ENCODE data around the gene COL27A1.
A peak's percentile ranks its signal among the peaks of the same experiment; 100 is the strongest.

COL27A1 gene

DNA sequence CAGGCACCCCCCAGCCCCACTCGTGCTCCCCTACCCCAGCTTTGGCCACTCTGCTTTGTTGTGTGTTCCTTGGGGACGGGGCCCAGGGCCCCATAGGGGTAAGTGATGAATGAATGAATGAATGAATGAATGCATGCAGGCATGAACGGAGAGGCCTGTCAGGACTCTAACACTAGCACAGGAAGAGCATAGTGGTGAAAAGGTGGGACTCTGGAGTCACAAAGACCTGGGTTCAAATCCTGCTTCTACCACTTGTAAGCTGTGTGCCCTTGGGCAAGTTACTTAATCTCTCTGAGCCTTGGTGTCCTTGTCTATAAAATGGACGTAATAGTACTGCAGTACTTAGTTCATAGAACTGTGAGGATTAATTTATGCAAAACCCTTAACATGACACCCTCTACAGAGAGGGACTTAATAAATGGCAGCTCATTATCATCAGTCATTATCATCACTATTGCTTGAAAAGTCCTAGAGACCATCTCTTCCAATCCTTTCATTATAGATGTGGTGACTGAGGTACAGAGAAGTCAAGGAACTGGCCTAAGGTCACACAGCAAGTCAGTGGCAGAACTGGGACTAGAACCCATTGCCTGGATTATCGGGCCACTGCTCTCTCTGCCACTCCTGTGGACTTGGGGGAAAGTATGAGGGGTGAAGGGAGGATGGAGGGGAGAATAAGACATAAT is 187.6 kb downstream of the COL27A1 start:
- DNase-seq (ENCODE audit: low read depth): no peak

DNA sequence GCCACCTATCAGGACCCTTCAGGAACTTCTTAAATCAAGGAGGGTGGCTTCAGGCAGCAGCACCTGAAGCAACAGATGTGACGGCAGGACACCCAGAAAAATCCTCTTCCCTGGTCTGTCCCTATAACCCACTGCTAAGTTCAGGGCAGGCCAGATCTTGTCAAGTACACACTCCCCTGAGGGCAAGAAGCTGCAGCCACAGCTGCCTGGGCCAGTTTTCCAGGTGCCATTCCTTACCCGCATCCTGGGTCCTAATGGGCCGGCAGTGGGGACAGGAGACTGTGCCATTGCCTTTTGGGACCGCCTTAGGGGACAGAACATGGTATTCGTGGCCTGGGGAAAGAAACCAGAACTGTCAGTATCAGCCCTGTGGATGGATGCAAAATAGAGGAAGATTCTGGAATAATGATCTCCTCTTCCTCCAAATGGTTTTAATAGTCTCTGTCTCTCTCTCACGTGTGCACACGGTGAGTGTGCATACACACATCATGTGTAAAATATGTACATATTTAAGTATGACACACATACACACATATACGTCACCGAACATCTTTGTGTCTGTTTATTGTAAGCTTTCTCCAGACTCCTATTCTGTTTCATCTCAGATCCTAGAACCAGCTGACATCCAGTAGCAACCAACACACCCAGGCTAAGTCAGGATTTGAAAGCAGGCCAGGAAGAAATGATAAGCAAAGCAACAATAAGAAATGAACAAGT is 188.3 kb downstream of the COL27A1 start:
- DNase-seq (ENCODE audit: low read depth): no peak

DNA sequence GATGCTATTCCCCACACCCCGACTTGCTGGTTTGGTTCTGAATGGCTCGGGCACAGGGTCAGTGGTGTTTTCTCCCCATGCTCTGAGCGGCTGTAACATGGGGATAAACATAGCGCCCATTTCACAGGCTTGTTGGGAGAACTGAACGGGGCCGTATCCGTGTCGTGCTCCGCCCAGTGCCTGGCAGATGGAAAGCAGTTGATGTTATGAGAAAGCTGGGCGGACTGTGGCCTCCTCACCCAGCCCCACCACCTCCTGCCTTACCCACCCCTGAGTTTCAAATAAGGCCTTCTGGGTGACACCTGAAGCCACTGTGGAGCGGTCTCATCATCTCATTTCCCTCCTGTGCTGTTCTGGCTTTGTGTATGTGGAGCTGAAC is 188.8 kb downstream of the COL27A1 start:
- no peak for DNase-seq (ENCODE audit: low read depth)

DNA sequence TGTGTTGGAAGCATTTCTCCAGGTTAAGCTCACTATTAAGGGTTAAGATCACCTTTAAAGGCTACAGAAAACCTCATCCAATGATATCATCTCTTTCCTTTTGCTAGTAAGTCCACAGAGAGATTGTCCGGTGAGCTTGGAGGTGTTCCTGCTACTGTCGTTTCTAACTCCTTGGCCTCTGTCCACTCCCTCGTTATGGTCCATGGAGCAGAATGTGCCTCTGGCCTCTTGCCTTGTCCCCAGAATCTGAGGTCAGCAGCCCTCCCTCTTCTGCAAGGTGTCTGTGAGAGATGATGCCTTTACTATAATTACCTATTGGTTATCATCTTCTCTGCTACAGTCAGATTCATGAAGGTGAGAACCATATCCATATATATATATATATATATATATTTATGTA is 189.4 kb downstream of the COL27A1 start:
- DNase-seq (ENCODE audit: low read depth): no peak

DNA sequence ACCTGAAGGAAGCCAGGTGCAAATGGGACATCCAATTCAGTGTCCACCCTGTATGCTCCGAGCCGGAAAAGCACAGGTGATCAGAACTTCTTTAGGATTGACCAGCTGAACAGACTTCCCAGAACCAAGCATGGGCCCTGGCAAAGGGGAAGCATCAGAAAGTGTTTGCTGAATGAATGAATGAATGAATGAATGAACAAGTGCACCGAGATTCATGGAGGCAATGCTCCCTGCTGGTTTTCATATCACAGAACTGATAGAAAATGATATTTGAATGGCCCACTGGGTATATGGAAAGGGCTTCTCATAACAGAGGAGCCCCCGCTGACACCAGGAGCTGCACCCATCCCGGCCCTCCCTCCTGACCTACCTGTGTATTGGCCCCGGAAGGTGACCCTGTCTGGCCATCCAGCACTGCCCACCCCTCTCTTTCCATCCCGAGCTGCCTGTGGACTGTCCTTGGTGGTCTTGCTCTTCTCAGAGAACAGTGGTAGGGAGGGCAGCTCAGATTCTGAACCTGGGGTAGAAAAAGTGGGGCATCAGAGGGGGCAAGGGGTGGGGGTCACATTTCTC is 190.2 kb downstream of the COL27A1 start:
- DNase-seq (ENCODE audit: low read depth): no peak

DNA sequence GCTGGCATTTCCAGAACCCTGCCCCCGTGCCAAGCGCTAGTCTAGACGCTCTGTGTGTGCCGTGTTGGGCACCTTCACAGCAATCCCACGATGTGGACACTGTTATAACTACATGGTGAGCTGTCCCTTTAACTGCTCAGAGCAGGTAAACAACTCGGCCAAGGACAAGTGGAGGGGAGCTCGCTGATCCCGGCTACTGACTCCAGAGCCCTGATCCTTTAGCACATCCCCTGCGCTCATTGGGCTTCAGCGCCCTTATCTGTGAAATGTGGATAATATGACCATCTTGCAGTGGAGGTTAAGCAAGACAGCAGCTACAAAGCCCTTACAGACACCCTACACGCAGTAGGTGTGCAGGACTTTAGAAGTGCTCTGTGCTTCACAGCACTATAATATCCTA is 190.8 kb downstream of the COL27A1 start:
- no peak for DNase-seq (ENCODE audit: low read depth)

DNA sequence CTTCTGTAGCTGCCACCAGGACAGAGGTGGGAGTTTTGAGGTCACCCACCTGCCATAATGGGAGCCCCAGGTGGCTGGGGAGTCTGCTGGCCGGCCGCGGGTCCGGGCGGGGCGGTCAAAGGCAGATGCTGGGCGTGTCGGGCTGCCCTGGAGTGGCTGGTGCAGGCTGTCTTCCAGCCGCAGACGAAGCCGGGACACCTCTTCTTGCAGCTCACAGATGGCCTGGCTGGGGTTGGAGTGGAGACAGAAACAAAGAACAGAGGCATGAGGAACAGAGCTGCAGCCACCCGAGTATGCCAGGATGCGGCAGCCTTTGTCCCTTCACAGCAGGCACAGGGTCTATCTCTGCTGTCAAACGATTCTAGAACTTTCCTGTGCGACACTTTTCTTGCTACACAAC is 192.3 kb downstream of the COL27A1 start:
- DNase-seq (ENCODE audit: low read depth): no peak

DNA sequence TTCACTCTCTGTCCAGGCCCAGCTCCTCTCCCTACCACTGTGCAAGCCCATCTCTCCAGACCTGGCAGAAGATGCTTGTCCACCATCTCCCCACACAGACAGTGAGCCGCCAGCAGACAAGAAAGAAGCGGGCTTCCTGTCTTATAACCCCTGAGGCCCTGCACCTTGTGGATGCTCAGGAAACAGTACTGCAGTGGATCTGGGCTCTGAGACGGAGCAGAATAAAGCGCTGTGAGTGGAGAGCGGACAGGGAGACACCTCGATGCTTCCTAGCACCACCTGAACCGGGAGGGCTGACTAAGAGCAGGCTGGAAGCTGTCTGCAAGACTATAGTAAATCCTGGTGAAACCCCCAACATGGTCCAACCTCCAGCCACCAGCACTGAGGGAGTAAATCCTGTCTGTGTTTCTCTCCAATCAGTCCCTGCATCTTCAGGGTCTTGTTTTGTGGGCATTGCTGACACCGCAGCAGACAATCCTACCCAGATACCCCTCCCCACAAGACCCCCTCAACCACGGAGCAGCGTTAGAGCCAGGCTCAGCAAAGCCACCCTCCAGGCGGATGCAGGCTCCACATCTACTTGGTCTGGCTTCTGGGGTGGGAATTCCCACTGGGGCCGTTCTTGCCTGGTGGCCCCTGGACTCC is 193.0 kb downstream of the COL27A1 start:
- DNase-seq (ENCODE audit: low read depth): no peak

DNA sequence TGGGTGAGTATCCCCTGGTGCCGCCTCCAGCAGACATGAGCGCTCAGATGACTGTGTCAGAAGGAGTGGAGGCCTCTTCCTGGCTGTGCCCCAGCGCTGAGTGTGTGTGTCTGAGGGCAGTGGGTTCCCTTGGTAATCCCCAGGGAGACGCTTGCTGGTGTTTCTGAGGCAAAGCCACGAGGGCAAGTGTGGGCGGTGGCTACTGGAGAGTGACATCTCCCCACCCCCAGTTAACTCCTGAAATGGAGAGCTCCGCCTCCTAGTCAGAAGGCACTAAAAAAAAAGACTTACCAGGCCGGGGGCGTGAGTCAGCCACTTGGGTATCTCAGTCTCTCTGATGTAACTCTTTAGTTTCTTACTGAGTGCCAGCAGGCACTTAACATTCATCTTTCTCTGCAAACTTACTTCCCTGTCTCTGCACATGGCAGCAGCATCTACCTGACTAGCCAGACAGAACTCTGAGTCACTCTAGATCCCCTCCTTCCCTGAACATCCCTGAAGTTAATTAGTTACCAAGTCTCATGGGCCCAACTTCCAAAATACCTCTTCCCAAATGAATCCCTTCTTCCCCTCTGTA is 193.7 kb downstream of the COL27A1 start:
- DNase-seq (ENCODE audit: low read depth): peak; percentile 33

DNA sequence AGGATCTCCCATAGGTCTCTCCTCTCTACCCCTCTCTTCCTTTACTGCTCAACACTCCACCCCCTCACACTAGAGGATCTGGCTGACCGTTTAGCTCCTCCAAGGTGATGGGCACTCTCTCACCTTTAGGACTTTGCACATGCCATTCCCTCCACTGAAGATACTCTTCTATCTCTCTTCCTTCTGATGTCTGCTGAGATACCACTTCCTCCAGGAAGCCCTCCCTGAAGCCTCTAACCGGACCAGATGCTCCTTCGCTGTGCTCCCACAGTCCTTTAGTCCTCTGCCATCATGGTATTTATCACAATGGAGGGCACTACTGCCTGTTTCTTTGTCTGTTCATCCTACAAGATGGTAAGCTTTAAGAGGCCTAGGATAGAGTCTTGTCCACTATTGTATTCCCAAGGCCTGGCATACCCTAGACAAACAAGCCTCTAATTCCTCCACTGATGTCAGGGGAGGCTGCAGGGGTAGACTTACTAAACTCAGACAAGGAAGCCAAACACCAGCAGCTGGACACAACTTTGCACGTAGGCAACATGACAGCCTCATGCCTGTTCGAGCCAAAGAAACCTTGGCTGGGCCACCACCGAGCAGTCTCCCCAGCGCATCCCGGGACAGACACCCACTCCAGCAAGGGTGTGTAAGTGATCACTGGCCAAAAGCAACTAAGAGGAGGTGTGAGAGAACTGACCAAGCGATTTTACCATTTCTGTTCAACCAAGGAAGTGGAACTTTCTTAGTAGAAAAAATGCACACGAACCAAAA is 194.6 kb downstream of the COL27A1 start:
- no peak for DNase-seq (ENCODE audit: low read depth)

DNA sequence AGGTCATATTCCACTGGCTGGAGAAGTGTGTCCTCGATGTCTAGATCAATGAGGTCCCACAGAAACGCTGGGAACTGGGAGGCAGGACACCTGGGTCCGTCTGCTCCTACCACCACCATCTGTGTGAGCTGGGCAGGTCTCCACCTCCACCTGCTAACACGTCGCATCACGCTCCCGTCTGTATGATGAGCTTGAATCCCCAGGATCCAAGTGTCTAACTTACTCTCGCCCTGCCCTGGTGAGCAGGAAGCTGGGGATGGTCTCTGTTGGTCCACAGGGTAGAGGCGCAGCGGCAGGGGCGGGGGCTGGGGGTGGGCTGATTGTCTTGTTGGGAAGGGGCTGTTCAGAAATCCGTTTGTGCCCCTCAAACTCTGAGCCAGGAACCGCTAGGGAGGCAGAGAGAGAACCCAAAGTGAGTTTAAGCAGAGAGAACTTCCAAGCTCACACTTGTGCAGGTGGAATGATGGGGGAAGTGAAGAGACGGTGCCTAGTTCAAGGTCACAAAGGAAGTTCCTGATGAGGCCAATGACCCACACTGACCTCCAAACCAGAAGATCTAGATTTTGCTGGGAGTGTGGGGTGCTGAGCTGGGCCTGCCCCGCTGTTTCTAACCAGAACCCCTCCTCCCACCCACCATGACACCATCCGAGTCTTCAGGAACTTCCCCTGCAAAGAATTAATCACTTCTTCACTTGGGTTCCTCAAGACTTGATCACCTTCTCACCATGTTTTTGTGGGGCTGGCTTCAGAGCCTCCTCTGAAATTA is 195.5 kb downstream of the COL27A1 start:
- DNase-seq (ENCODE audit: low read depth): no peak

DNA sequence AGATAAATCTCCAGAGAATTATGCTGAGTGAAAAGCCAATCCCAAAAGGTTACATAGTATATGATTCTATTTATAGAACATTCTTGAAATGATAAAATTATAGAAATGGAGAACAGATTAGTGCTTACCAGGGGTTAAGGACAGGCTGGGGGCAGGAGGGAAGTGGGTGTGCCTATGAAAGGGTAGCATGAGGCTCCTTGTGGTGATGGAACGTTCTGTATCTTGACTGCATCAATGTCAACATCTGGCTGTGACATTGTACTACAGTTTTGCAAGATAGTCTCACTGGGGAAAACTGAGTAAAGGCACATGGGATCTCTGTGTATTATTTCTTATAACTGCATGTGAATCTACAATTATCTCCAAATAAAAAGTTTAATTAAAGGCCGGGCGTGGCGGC is 196.6 kb downstream of the COL27A1 start:
- DNase-seq (ENCODE audit: low read depth): no peak

DNA sequence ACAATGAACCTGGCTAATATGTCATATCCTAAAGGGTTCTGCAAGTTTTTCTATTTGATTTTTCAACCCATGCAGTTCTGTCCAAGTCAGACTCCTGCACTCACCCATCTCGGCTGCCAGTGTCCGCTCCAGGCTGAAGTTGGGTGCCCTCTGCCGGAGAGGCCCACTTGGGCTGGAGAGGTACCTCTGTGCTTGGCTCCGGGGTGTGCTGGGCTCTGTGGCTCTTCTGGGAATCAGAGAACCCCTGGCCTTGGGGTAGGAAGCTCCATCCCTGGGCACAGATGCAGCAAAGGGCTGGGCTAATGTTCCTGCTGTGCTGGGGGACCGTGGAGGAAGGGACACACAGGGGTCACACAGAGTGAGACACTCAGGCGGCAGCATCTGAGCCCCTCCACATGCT is 200.5 kb downstream of the COL27A1 start:
- no peak for DNase-seq (ENCODE audit: low read depth)

DNA sequence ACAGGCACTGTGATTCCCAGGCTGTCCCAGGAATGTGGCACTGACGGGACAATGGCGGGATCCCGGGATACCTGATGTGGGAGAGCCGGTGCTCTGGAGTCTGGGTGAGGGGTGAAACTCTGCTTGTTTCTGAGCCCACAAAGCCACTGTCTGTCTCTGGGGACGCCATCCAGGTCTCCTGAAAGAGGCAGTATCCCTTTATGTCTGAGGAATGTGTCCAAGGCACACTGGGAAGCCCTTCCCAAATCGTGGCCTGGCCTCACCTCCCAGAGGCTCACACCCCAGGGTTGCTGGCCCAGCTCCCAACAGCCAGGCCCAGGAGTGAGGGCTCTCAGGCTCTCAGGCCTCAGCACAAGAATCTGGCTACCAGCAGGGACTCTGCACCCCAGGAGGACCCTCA is 201.5 kb downstream of the COL27A1 start:
- no peak for DNase-seq (ENCODE audit: low read depth)

DNA sequence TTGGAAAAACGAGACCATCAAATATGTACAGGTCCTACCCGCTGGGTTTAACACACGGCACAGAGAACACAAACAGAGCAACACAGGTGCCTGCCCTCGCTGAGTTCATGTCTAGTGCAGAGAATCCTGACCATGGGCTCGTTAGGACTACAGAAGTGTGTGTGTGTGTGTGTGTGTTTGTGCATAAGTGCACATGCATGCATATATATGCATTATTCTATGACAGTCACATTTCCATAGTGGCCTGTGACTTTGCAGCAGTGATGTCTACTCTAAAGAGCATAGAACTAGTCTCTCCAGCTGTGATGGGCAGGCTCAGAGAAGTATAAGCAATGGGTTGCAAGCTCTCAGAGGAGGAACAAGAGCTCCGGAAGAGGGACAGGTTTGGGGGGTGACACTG is 202.0 kb downstream of the COL27A1 start:
- DNase-seq (ENCODE audit: low read depth): no peak

DNA sequence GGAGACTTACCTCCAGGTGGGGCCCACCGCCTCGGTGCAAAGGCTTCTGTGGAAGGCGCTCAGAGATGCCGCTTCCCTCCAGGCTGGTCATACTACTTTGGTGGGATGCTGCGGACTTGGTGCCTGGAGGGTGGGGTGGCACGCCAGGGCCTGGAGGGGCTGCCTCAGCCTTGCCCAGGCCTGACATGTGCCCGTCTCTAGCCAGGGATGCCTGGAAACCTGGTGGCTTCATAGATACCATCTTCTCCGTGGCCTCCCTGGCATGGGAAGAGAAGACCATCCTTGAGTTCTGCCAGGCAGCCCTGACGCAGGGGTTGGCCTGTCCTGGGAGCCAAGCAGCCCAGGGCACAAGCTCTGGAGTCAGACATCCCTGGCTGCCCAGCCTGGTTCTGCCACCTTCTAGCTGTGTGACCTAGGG is 202.6 kb downstream of the COL27A1 start:
- DNase-seq (ENCODE audit: low read depth): no peak

DNA sequence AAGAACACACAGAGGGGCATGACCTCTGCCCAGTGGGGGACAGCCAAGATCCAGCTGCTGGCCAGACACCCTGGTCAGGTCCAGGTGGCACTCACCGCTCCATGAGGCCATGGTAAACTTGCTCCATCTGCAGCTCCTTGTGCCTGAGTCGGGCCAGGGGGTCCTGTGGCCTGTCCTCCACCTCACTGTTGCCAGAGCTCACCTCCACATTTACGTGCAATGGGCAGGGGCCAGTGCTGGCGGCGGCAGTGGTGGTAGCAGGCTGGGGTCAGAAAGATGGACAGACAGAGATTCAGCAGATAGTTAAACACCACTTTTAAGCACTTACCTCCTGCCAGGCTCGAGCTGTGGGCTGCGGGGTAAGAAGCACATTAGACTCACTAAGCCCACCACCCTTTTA is 204.5 kb downstream of the COL27A1 start:
- DNase-seq (ENCODE audit: low read depth): no peak

DNA sequence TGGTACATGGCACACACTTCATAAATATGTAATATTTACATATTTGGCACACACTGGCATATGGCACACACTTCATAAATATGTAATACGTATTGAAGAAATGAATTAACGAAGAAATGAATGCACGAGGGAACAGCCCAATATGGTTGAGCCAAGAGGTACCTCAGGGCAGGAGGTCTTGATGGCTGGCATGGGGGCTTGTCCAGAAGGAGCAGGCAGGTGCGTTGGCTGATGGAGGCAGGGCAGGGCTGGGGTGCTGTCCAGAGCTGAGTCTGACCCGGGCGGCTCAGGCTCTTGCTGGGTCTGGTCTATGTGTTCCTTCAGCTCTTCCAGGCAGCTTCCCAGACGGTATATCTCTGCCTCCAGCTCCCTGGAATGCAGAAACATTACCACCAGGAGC is 206.2 kb downstream of the COL27A1 start:
- no peak for DNase-seq (ENCODE audit: low read depth)
